Measurements from ENCODE around the gene MAGI2. TPM values are rescaled to one million over a fixed set of nuclear protein-coding genes. Genes with fewer than 3 reads are reported as not detected.
A peak's percentile ranks its signal among the peaks of the same experiment; 100 is the strongest.

Gene MAGI2
- total RNA-seq, 1 donor from 2014 or later = 4.0 TPM

GRCh38 chr7:78448911-78449310, 1004.6 kb downstream of the MAGI2 start:
- intact Hi-C loops (cut with DNase I) = no loop called here
- DNase-seq (ENCODE audit: low spot score in 2 of 2) = no peak
- TF ChIP-seq CTCF (IDR thresholded peaks at IDR 0.05) = no peak

GRCh38 chr7:78444267-78444666, 1009.2 kb downstream of the MAGI2 start:
- H3K4me3 ChIP-seq = no peak overlapping the region
- DNase-seq (ENCODE audit: low spot score in 2 of 2) = no peak
- H3K4me1 ChIP-seq = no peaks in the 10 kb centered on the region
- TF ChIP-seq CTCF (IDR thresholded peaks at IDR 0.05) = no peak
- no peaks in the 10 kb centered on the region for H3K27me3 ChIP-seq
- intact Hi-C loops (cut with DNase I) = no loop called here
- H3K9me3 ChIP-seq = no peaks in the 10 kb centered on the region
- H3K36me3 ChIP-seq = no peaks in the 10 kb centered on the region
- no peak overlapping the region for H3K27ac ChIP-seq

More at GRCh38 chr7:78448911-78449310, 1004.6 kb downstream of the MAGI2 start:
- Histone ChIP-seq H3K9me3 (no peaks in the 10 kb centered on the region), H3K36me3 (no peaks in the 10 kb centered on the region), H3K4me1 (no peaks in the 10 kb centered on the region), H3K4me3 (no peak overlapping the region), H3K27ac (no peak overlapping the region), H3K27me3 (no peaks in the 10 kb centered on the region)

GRCh38 chr7:78443811-78444210, 1009.7 kb downstream of the MAGI2 start:
- intact Hi-C loops (cut with DNase I) = no loop called here
- no peaks in the 10 kb centered on the region for H3K27me3 ChIP-seq
- no peak for TF ChIP-seq CTCF (IDR thresholded peaks at IDR 0.05)
- H3K36me3 ChIP-seq = no peaks in the 10 kb centered on the region
- no peak overlapping the region for H3K27ac ChIP-seq
- H3K4me1 ChIP-seq = no peaks in the 10 kb centered on the region
- no peak overlapping the region for H3K4me3 ChIP-seq
- DNase-seq (ENCODE audit: low spot score in 2 of 2) = no peak
- H3K9me3 ChIP-seq = no peaks in the 10 kb centered on the region

DNA sequence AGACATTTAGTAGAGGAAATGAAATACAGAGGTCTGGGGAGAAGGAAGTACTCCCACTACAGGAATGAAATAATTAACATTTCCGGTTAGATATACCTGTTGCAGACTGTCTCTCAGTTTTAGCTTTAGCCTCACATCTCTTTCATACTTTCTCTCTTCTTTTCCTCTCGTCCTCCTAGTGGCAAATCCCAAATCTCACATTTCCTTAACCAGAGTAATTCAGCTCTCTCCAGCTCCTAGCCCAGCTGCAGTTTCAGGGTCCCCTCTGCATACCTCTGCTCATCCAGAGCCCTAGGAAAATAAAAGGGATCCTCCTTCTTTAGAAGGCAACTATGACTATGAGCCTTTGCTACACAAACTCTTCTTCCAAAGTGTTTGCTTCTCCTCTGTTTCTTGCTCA, 1011.7 kb downstream of the MAGI2 start:
- no peaks in the 10 kb centered on the region for H3K36me3 ChIP-seq
- H3K4me1 ChIP-seq = peaks cover 2 to 7% of the 10 kb centered on the region in 2 donors
- intact Hi-C loops (cut with DNase I) = no loop called here

DNA sequence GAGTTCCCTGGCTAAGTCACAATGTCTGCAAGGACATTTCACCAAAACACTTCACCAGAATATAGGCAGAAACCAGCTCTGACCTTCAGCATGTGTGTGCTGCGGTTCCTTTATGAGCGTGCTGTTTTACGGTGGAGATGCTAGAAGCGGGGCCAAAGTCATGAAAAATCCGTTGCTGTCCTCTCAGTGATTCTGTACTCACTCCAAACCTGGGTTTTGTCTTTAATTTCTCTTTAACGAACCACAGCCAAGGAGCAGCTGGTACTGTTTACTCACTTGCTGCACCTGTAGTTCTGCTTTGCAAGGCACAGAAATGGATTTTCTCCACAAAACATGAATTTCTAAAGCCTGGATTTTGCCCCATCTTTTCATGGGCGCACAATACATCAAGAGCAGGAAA, 1015.0 kb downstream of the MAGI2 start:
- H3K36me3 ChIP-seq = no peaks in the 10 kb centered on the region
- H3K9me3 ChIP-seq = no peaks in the 10 kb centered on the region
- no peak for TF ChIP-seq CTCF (IDR thresholded peaks at IDR 0.05)
- peaks cover 7 to 22% of the 10 kb centered on the region in 2 donors for H3K4me1 ChIP-seq
- no peak overlapping the region for H3K27ac ChIP-seq
- no peak for DNase-seq (ENCODE audit: low spot score in 2 of 2)
- no peak overlapping the region for H3K4me3 ChIP-seq
- intact Hi-C loops (cut with DNase I) = loop anchor here (5.0 kb wide), 1 partner anchor 39 kb away; no protein-coding TSS in a partner anchor
- no peaks in the 10 kb centered on the region for H3K27me3 ChIP-seq

More for the DNA sequence above, 1011.7 kb downstream of the MAGI2 start:
- TF ChIP-seq CTCF (IDR thresholded peaks at IDR 0.05) = no peak
- Histone ChIP-seq H3K4me3 (no peak overlapping the region), H3K9me3 (no peaks in the 10 kb centered on the region), H3K27ac (no peak overlapping the region), H3K27me3 (no peaks in the 10 kb centered on the region)
- no peak for DNase-seq (ENCODE audit: low spot score in 2 of 2)

DNA sequence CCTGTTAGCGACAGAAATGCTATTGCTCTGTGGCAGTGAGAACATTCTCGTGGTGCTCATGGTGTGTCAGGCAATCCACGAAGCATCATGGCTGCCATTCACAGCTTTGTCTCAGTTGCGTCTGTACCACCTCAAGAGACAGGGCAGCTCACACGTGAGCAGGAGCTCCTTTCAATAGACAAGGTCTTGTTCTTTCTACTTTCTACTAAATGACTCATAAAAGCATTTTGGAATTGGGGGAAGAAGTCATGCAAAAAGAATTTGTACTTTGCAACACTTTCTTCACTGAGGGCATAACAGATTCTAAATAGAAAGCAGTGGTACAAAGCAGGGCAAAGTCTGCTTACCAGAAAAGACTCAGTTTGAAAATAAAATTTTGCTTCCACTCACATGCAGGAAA, 1016.3 kb downstream of the MAGI2 start:
- peak overlapping the region; percentile 63 to 74 for H3K27ac ChIP-seq
- H3K27me3 ChIP-seq = no peaks in the 10 kb centered on the region
- H3K36me3 ChIP-seq = no peaks in the 10 kb centered on the region
- intact Hi-C loops (cut with DNase I) = loop anchor here (5.0 kb wide), 1 partner anchor 40 kb away; no protein-coding TSS in a partner anchor
- H3K9me3 ChIP-seq = no peaks in the 10 kb centered on the region
- H3K4me1 ChIP-seq = peaks cover 7 to 22% of the 10 kb centered on the region in 2 donors
- H3K4me3 ChIP-seq = no peak overlapping the region
- no peak for TF ChIP-seq CTCF (IDR thresholded peaks at IDR 0.05)
- DNase-seq (ENCODE audit: low spot score in 2 of 2) = no peak

Measured in ascending aorta (tissue), 2 donors.